Osteocyte (in vitro differentiated cells): ENCODE results near the gene TMEM231. TPM values are rescaled to one million over a fixed set of nuclear protein-coding genes. Genes with fewer than 3 reads are reported as not detected.

Source experiments
- DNase-seq: peaks from one replicate; pipeline ENCODE4 v3.0.0; 2021; ENCODE audit warnings: mixed read lengths; ENCODE audit not compliant: unreplicated experiment; ENCODE audit errors: extremely low spot score
- H3K27ac Mint-ChIP-seq: one replicate; pipeline ENCODE4 v1.8.0; 2021; ENCODE audit warnings: mild to moderate bottlenecking, mixed read lengths; ENCODE audit not compliant: unreplicated experiment
- H3K27me3 Mint-ChIP-seq: one replicate; pipeline ENCODE4 v1.8.0; 2021; ENCODE audit warnings: mixed read lengths; ENCODE audit not compliant: unreplicated experiment
- H3K36me3 Mint-ChIP-seq: one replicate; pipeline ENCODE4 v1.8.0; 2021; ENCODE audit warnings: mixed read lengths; ENCODE audit not compliant: unreplicated experiment
- H3K4me1 Mint-ChIP-seq: one replicate; pipeline ENCODE4 v1.8.0; 2021; ENCODE audit warnings: mixed read lengths; ENCODE audit not compliant: unreplicated experiment
- H3K4me3 Mint-ChIP-seq: one replicate; pipeline ENCODE4 v1.8.0; 2021; ENCODE audit warnings: mild to moderate bottlenecking, moderate library complexity, mixed read lengths; ENCODE audit not compliant: unreplicated experiment
- H3K9me3 Mint-ChIP-seq: one replicate; pipeline ENCODE4 v1.8.0; 2021; ENCODE audit warnings: mixed read lengths; ENCODE audit not compliant: unreplicated experiment
- total RNA-seq: library from RNA; stranded (reverse); gene quantifications from 2 replicates; pipeline ENCODE4 v1.2.1, GENCODE V29; 2021
- TF ChIP-seq, protein P1 (sequence below): fragments of 200-600 bp; sonication (generic); IDR thresholded peaks from 2 replicates; pipeline ENCODE4 v1.5.0; 2021; ENCODE audit warnings: antibody characterized with exemption, mild to moderate bottlenecking, moderate library complexity

Gene TMEM231
- total RNA-seq, 1 donor from 2014 or later = 8.3 TPM

DNA sequence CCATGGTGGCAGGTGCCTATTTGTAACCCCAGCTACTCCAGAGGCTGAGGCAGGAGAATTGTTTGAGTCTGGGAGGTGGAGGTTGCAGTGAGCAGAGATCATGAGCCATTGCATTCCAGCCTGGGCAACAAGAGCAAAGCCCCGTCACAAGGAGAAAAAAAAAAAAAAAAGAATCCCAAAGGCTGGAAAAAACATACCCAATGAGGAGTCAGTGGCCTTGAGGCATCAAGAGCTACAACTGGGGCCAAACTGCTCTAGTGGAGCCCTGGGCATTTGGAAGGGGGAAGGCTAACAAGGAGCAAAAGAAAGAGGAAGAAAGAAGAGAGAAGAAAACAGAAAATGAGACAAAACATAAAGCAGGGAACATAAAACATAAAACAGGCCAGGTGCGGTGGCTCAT, 67.7 kb downstream of the TMEM231 start:
- H3K27ac Mint-ChIP-seq = no peak overlapping the region
- TF ChIP-seq, protein P1, sequence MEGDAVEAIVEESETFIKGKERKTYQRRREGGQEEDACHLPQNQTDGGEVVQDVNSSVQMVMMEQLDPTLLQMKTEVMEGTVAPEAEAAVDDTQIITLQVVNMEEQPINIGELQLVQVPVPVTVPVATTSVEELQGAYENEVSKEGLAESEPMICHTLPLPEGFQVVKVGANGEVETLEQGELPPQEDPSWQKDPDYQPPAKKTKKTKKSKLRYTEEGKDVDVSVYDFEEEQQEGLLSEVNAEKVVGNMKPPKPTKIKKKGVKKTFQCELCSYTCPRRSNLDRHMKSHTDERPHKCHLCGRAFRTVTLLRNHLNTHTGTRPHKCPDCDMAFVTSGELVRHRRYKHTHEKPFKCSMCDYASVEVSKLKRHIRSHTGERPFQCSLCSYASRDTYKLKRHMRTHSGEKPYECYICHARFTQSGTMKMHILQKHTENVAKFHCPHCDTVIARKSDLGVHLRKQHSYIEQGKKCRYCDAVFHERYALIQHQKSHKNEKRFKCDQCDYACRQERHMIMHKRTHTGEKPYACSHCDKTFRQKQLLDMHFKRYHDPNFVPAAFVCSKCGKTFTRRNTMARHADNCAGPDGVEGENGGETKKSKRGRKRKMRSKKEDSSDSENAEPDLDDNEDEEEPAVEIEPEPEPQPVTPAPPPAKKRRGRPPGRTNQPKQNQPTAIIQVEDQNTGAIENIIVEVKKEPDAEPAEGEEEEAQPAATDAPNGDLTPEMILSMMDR = no peak

More for the DNA sequence above, 67.7 kb downstream of the TMEM231 start:
- no peak for DNase-seq
- Mint-ChIP-seq H3K9me3 (no peaks in the 10 kb centered on the region), H3K4me1 (no peaks in the 10 kb centered on the region), H3K27me3 (peaks cover 6% of the 10 kb centered on the region), H3K36me3 (no peaks in the 10 kb centered on the region), H3K4me3 (no peak overlapping the region)

Other genes with a start within 250 kb of the TMEM231 start
- 62.4 and 65.6 TPM in 2 replicates for gene CFDP1, start 122.7 kb downstream of the TMEM231 start, total RNA-seq
- gene TMEM170A, start 91.6 kb downstream of the TMEM231 start, total RNA-seq = 13.9 and 15.2 TPM in 2 replicates
- 0.43 and 0.55 TPM in 2 replicates for gene CHST6, start 60.8 kb downstream of the TMEM231 start, total RNA-seq
- gene CHST5, start 20.1 kb downstream of the TMEM231 start, total RNA-seq = 0.27 TPM in 1 of 2 replicates, not detected in the other
- gene GABARAPL2, start 10.1 kb upstream of the TMEM231 start, total RNA-seq = 84.6 and 90.3 TPM in 2 replicates
- 55.0 and 55.9 TPM in 2 replicates for gene ADAT1, start 67.0 kb upstream of the TMEM231 start, total RNA-seq
- 104 and 108 TPM in 2 replicates for gene KARS1, start 91.4 kb upstream of the TMEM231 start, total RNA-seq
- gene TERF2IP, start 91.5 kb upstream of the TMEM231 start, total RNA-seq = 65.8 and 66.4 TPM in 2 replicates
- gene CPHXL2, start 120.8 kb upstream of the TMEM231 start, total RNA-seq = not detected in 2 replicates
- gene DUXB, start 145.2 kb upstream of the TMEM231 start, total RNA-seq = not detected in 2 replicates
- not detected in 2 replicates for gene CPHXL, start 170.2 kb upstream of the TMEM231 start, total RNA-seq